Left ventricle myocardium inferior (tissue), 1 donor: ENCODE data around the gene CHKB. TPM values are rescaled to one million over a fixed set of nuclear protein-coding genes. Genes with fewer than 3 reads are reported as not detected.
"Not testable (repeated sequence)": the region's sequence is repeated elsewhere in the genome, so short reads cannot be mapped to it uniquely, and the experiment has no call there.

Source experiments
- DNase-seq: peaks from one replicate; pipeline ENCODE4 v3.0.0-alpha.2; 2020
- H3K27ac ChIP-seq: fragments of 200-600 bp; replicated peaks from 2 replicates; pipeline ENCODE4 v1.8.0; 2021
- H3K27me3 ChIP-seq: fragments of 200-600 bp; 2 replicates; pipeline ENCODE4 v1.8.0; 2021; ENCODE audit warnings: low read depth
- H3K36me3 ChIP-seq: fragments of 200-600 bp; 2 replicates; pipeline ENCODE4 v1.8.0; 2021
- H3K4me1 ChIP-seq: fragments of 200-600 bp; 2 replicates; pipeline ENCODE4 v1.8.0; 2021
- H3K4me3 ChIP-seq: fragments of 200-600 bp; 2 replicates; pipeline ENCODE4 v1.8.0; 2021; ENCODE audit warnings: mild to moderate bottlenecking, moderate library complexity
- H3K9me3 ChIP-seq: fragments of 200-600 bp; replicated peaks from 2 replicates; pipeline ENCODE4 v1.8.0; 2021
- CTCF ChIP-seq: fragments of 200-600 bp; IDR thresholded peaks from 2 replicates; pipeline ENCODE4 v1.8.0; 2021; ENCODE audit warnings: antibody characterized with exemption, mild to moderate bottlenecking, borderline replicate concordance
- intact Hi-C: fragments of 100-400 bp; cut with micrococcal nuclease; formaldehyde crosslinking; loops from one replicate; pipeline ENCODE4 v1.11.0; 2022
- total RNA-seq: library from RNA; stranded (reverse); fragmentation: NEBNext Ultra II Directional; extraction: Animal tissue kit (Norgen Biotek cat#: 25700); gene quantifications from one replicate; pipeline ENCODE4 v1.2.1, GENCODE V29; 2021
- donor health status: DM: no; HTN: yes; CAD: no; lungs with severe emphysema.

CHKB gene
- total RNA-seq, 1 donor from 2014 or later, result 36.0 TPM

GRCh38 chr22:50622723-50623327 is 40.2 kb upstream of the CHKB start:
- Histone ChIP-seq H3K36me3 (peaks cover 10% of the 10 kb centered on the region), H3K27me3 (no peaks in the 10 kb centered on the region), H3K27ac (peak overlapping the region; percentile 80), H3K4me1 (peaks cover 49% of the 10 kb centered on the region), H3K4me3 (no peak overlapping the region), H3K9me3 (no peaks in the 10 kb centered on the region)
- intact Hi-C loops, result no loop called here
- DNase-seq, result no peak
- TF ChIP-seq CTCF, result no peak

- peak overlapping the region; percentile 61 for H3K4me3 ChIP-seq
- no peak for TF ChIP-seq CTCF
- peak overlapping the region; percentile 80 for H3K27ac ChIP-seq
- no peaks in the 10 kb centered on the region for H3K9me3 ChIP-seq
- intact Hi-C loops, result no loop called here
- H3K27me3 ChIP-seq, result no peaks in the 10 kb centered on the region
- no peak for DNase-seq
- peaks cover 42% of the 10 kb centered on the region for H3K4me1 ChIP-seq
- H3K36me3 ChIP-seq, result peaks cover 10% of the 10 kb centered on the region
Measured at GRCh38 chr22:50621948-50622722, 39.5 kb upstream of the CHKB start.

- no peak for DNase-seq
- peak overlapping the region; percentile 61 for H3K4me3 ChIP-seq
- no peaks in the 10 kb centered on the region for H3K9me3 ChIP-seq
- intact Hi-C loops, result no loop called here
- H3K27me3 ChIP-seq, result no peaks in the 10 kb centered on the region
- H3K27ac ChIP-seq, result peak overlapping the region; percentile 80
- H3K36me3 ChIP-seq, result peaks cover 10% of the 10 kb centered on the region
- H3K4me1 ChIP-seq, result peaks cover 36% of the 10 kb centered on the region
- TF ChIP-seq CTCF, result no peak
Measured at GRCh38 chr22:50621356-50621880, 38.8 kb upstream of the CHKB start.

- intact Hi-C loops, result no loop called here
- H3K9me3 ChIP-seq, result no peaks in the 10 kb centered on the region
- H3K36me3 ChIP-seq, result peaks cover 9% of the 10 kb centered on the region
- DNase-seq, result peak; percentile 77
- H3K4me3 ChIP-seq, result peak overlapping the region; percentile 61
- peak overlapping the region; percentile 80 for H3K27ac ChIP-seq
- H3K4me1 ChIP-seq, result peaks cover 36% of the 10 kb centered on the region
- TF ChIP-seq CTCF, result peak; percentile 21
- H3K27me3 ChIP-seq, result no peaks in the 10 kb centered on the region
Measured at GRCh38 chr22:50620593-50621355, 38.1 kb upstream of the CHKB start.

GRCh38 chr22:50614296-50614695 is 31.6 kb upstream of the CHKB start:
- peaks cover 39% of the 10 kb centered on the region for H3K27me3 ChIP-seq
- DNase-seq, H3K4me3 ChIP-seq, H3K36me3 ChIP-seq, H3K4me1 ChIP-seq, H3K27ac ChIP-seq, intact Hi-C loops, H3K9me3 ChIP-seq: not testable (repeated sequence)
